ENCODE data around the gene H1-8. TPM values are rescaled to one million over a fixed set of nuclear protein-coding genes. Genes with fewer than 3 reads are reported as not detected.

The H1-8 gene
- total and polyA plus RNA-seq, 2 experiments from 2014 or later = not detected

GRCh38 chr3:129518581-129518980, 24.4 kb upstream of the H1-8 start:
- TF ChIP-seq CTCF (IDR thresholded peaks at IDR 0.05; ENCODE audit: low read depth, low read length) = no peak
- Histone ChIP-seq H3K4me3 (no peak overlapping the region), H3K27ac (no peak overlapping the region), H3K36me3 (no peaks in the 10 kb centered on the region), H3K27me3 (no peaks in the 10 kb centered on the region), H3K4me1 (ENCODE audit: low read depth) (peaks cover 6% of the 10 kb centered on the region), H3K9me3 (ENCODE audit: low read depth) (no peaks in the 10 kb centered on the region)
- DNase-seq (ENCODE audit: low read depth in 1 of 2, low spot score in 1 of 2) = no peak

GRCh38 chr3:129519449-129519848, 23.5 kb upstream of the H1-8 start:
- Histone ChIP-seq H3K4me3 (no peak overlapping the region), H3K27me3 (no peaks in the 10 kb centered on the region), H3K9me3 (ENCODE audit: low read depth) (no peaks in the 10 kb centered on the region), H3K36me3 (no peaks in the 10 kb centered on the region), H3K27ac (no peak overlapping the region), H3K4me1 (ENCODE audit: low read depth) (no peaks in the 10 kb centered on the region)
- no peak for DNase-seq (ENCODE audit: low read depth in 1 of 2, low spot score in 1 of 2)
- no peak for TF ChIP-seq CTCF (IDR thresholded peaks at IDR 0.05; ENCODE audit: low read depth, low read length)

DNA sequence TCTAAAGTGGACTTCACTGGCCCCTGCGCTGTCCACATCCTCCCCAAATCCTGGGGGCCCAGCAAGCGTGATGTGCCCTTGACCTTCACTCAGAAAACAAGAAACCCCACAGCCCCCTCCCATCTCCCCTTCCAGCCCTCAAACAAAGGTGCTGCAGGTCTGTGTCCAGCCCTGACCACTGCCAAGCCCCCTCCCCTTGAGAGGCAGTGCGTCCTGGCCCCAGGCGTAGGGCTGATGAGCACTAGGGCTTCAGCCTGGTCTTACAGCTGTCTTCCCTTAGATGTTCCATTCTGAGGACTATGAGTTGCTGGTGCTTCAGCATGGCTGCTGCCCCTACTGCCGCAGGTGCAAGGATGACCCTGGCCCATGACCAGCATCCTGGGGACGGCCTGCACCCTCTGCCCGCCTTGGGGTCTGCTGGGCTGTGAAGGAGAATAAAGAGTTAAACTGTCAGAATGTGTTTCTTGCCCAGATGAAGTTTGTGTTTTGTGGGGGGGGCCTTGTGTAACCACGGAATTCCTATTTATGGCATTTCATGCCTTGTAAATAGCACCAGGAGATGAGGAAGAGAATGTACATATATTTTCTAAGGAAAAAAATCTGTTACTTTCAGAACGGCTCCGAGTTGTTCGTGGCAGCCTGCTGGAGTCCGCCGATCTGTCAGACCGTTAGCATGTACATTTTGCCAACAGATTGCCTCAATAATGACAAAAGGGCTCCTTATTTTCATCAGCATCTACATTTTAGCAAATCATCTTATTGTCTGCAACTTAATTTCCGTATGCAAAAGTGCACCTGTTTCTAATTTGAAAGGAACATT, 22.9 kb upstream of the H1-8 start:
- DNase-seq (ENCODE audit: low read depth in 1 of 2, low spot score in 1 of 2) = no peak
- no peaks in the 10 kb centered on the region for H3K4me1 ChIP-seq (ENCODE audit: low read depth)
- H3K36me3 ChIP-seq = no peaks in the 10 kb centered on the region
- no peak overlapping the region for H3K27ac ChIP-seq
- H3K27me3 ChIP-seq = no peaks in the 10 kb centered on the region
- no peak overlapping the region for H3K4me3 ChIP-seq
- TF ChIP-seq CTCF (IDR thresholded peaks at IDR 0.05; ENCODE audit: low read depth, low read length) = no peak
- no peaks in the 10 kb centered on the region for H3K9me3 ChIP-seq (ENCODE audit: low read depth)

DNA sequence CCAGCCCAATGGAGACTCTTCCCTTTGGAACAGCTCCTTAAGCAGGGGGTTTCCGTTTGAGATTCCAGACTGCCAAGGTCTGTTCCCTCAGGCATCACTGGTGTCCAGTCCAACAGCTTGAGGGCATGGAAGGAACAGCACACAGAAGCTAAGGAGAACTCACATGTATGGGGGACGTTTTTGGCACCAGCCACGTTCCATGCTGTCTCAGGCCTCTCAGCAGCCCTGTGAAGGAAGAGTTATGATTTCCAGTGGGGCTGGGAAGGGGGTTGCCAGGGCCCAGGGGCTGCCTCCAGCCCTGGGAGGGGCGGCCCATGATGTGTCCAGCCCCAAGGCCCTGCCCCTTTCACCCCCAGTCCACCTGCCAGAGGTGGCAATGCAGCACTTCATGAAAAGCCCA, 22.0 kb upstream of the H1-8 start:
- TF ChIP-seq CTCF (IDR thresholded peaks at IDR 0.05; ENCODE audit: low read depth, low read length) = no peak
- Histone ChIP-seq H3K27me3 (no peaks in the 10 kb centered on the region), H3K4me1 (ENCODE audit: low read depth) (no peaks in the 10 kb centered on the region), H3K27ac (no peak overlapping the region), H3K4me3 (no peak overlapping the region), H3K36me3 (no peaks in the 10 kb centered on the region), H3K9me3 (ENCODE audit: low read depth) (no peaks in the 10 kb centered on the region)
- no peak for DNase-seq (ENCODE audit: low read depth in 1 of 2, low spot score in 1 of 2)

GRCh38 chr3:129521611-129522010, 21.4 kb upstream of the H1-8 start:
- Histone ChIP-seq H3K4me1 (ENCODE audit: low read depth) (no peaks in the 10 kb centered on the region), H3K4me3 (no peak overlapping the region), H3K36me3 (no peaks in the 10 kb centered on the region), H3K27me3 (no peaks in the 10 kb centered on the region), H3K9me3 (ENCODE audit: low read depth) (no peaks in the 10 kb centered on the region), H3K27ac (no peak overlapping the region)
- no peak for DNase-seq (ENCODE audit: low read depth in 1 of 2, low spot score in 1 of 2)
- no peak for TF ChIP-seq CTCF (IDR thresholded peaks at IDR 0.05; ENCODE audit: low read depth, low read length)
